HG02610 (cell line): ENCODE data around the gene TBC1D7.
A peak's percentile ranks its signal among the peaks of the same experiment; 100 is the strongest.

Source experiments
- ATAC-seq: cut with Tn5 transposase; IDR thresholded peaks from one replicate; pipeline ENCODE4 v1.9.1; 2021; ENCODE audit warnings: mild to moderate bottlenecking, moderate library complexity; ENCODE audit not compliant: unreplicated experiment

The TBC1D7 gene

GRCh38 chr6:13357551-13358075 lies 29.3 kb upstream of the TBC1D7 start:
- no peak for ATAC-seq

- ATAC-seq = peak; percentile 84
Measured at GRCh38 chr6:13355999-13356785, 27.9 kb upstream of the TBC1D7 start.

GRCh38 chr6:13355043-13355945 lies 27.0 kb upstream of the TBC1D7 start:
- peak; percentile 65 for ATAC-seq

- no peak for ATAC-seq
Measured at GRCh38 chr6:13354331-13355042, 26.1 kb upstream of the TBC1D7 start.

GRCh38 chr6:13352165-13352564 lies 23.8 kb upstream of the TBC1D7 start:
- ATAC-seq = no peak

GRCh38 chr6:13351271-13351670 lies 22.9 kb upstream of the TBC1D7 start:
- no peak for ATAC-seq

GRCh38 chr6:13349811-13350506 lies 21.6 kb upstream of the TBC1D7 start:
- ATAC-seq = no peak

- ATAC-seq = no peak
Measured at GRCh38 chr6:13348334-13349113, 20.2 kb upstream of the TBC1D7 start.

GRCh38 chr6:13346245-13346644 lies 17.9 kb upstream of the TBC1D7 start:
- no peak for ATAC-seq

GRCh38 chr6:13342414-13343019 lies 14.2 kb upstream of the TBC1D7 start:
- ATAC-seq = no peak

GRCh38 chr6:13339863-13340630 lies 11.7 kb upstream of the TBC1D7 start:
- ATAC-seq = peak; percentile 40

- no peak for ATAC-seq
Measured at GRCh38 chr6:13338038-13338437, 9.7 kb upstream of the TBC1D7 start.

- no peak for ATAC-seq
Measured at GRCh38 chr6:13336553-13336952, 8.2 kb upstream of the TBC1D7 start.

- no peak for ATAC-seq
Measured at GRCh38 chr6:13334953-13335352, 6.6 kb upstream of the TBC1D7 start.

- ATAC-seq = no peak
Measured at GRCh38 chr6:13332349-13332706, 4.0 kb upstream of the TBC1D7 start.

GRCh38 chr6:13331516-13332348 lies 3.4 kb upstream of the TBC1D7 start:
- ATAC-seq = no peak

GRCh38 chr6:13328875-13329183 lies 492 bp upstream of the TBC1D7 start:
- ATAC-seq = no peak

- no peak for ATAC-seq
Measured at GRCh38 chr6:13327691-13328075, 654 bp downstream of the TBC1D7 start.
